Measurements from ENCODE around the gene KRT222.

Gene KRT222

GRCh38 chr17:40664582-40665333 lies at the start of gene KRT222:
Gene KRT222, minus strand, starts transcription at chr17:40665177. Its CDS starts 78 bp downstream, at chr17:40665099.
- TF ChIP-seq ZFX (IDR thresholded peaks at IDR 0.05; ENCODE audit: borderline replicate concordance), result no peak
- no peak for TF ChIP-seq CTCF (IDR thresholded peaks at IDR 0.05)

GRCh38 chr17:40714473-40714872 lies 49.5 kb upstream of the KRT222 start:
- TF ChIP-seq CTCF (IDR thresholded peaks at IDR 0.05), result no peak
- no peak for TF ChIP-seq ZFX (IDR thresholded peaks at IDR 0.05; ENCODE audit: borderline replicate concordance)
- no peak overlapping the region for H3K27ac ChIP-seq

More at GRCh38 chr17:40664582-40665333, at the start of gene KRT222:
- H3K27ac ChIP-seq, result no peak within 1 kb of the TSS

- TF ChIP-seq ZFX (IDR thresholded peaks at IDR 0.05; ENCODE audit: borderline replicate concordance) (no peak), CTCF (IDR thresholded peaks at IDR 0.05) (no peak)
Observed at GRCh38 chr17:40707745-40708144, 42.8 kb upstream of the KRT222 start.

DNA sequence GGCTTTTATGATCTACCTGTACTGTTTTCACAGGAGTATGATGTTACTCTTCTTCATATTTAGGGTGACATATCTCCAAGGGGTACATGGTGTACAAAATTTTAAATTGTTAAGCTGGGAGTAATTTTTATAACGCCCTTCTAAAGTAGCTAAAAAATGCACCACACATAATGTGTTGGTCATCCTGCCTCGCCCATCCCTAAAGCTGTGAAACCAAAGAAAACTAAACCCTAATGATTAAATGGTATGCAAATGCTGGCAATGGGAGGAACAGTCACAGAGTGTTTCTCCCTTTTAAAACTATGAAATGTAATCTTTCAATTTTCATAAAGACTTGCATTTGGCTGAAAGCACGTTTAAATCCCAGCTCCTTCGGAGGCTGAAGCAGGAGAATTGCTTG lies 40.6 kb upstream of the KRT222 start:
- no peak overlapping the region for H3K27ac ChIP-seq

More at GRCh38 chr17:40707745-40708144, 42.8 kb upstream of the KRT222 start:
- H3K27ac ChIP-seq, result no peak overlapping the region

DNA sequence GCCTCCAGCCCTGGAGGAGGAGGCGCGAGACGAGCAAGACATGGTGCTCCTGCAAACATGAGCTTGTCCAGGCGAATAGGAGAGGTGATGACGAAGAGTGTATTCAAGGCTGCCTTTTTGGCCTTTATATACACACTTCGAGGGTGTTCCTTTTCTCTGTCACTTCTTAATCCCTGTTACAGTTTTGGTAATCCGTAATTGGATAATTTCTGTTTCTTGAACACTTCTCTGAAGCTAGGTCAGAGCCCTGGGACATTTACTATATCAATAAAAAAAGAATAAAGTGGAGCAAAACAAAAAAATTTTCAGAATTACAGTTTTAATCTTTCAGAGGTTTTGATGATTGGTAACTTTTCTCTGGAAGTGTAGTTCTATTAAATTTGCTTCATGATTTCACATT lies 38.7 kb upstream of the KRT222 start, which contains the start of gene KRT24:
KRT24 (minus strand) TSS at position 101 of the 400 bp plus-strand sequence; CDS start at position 42, 59 bp downstream.
- H3K27ac ChIP-seq, result no peak within 1 kb of the TSS
- TF ChIP-seq ZFX (IDR thresholded peaks at IDR 0.05; ENCODE audit: borderline replicate concordance), result no peak
- no peak for TF ChIP-seq CTCF (IDR thresholded peaks at IDR 0.05)

More for the DNA sequence above, 40.6 kb upstream of the KRT222 start:
- TF ChIP-seq CTCF (IDR thresholded peaks at IDR 0.05), result no peak
- TF ChIP-seq ZFX (IDR thresholded peaks at IDR 0.05; ENCODE audit: borderline replicate concordance), result no peak

- H3K27ac ChIP-seq, result no peak overlapping the region
- TF ChIP-seq CTCF (IDR thresholded peaks at IDR 0.05) (no peak), ZFX (IDR thresholded peaks at IDR 0.05; ENCODE audit: borderline replicate concordance) (no peak)
Observed at GRCh38 chr17:40702271-40702670, 37.3 kb upstream of the KRT222 start.

- no peak overlapping the region for H3K27ac ChIP-seq
- no peak for TF ChIP-seq ZFX (IDR thresholded peaks at IDR 0.05; ENCODE audit: borderline replicate concordance)
- TF ChIP-seq CTCF (IDR thresholded peaks at IDR 0.05), result no peak
Observed at GRCh38 chr17:40699853-40700252, 34.9 kb upstream of the KRT222 start.

Data from 22Rv1 (cell line).